Head of caudate nucleus (tissue), 42 donors: ENCODE results near the gene PLA2G2D.
A peak's percentile ranks its signal among the peaks of the same experiment; 100 is the strongest.

Source experiments
- DNase-seq, 42 donors: peaks; one replicate each; pipeline versions ENCODE4 v3.0.0 to v3.0.0-alpha.2; 2020 to 2021; ENCODE audit warnings: mixed read lengths in 7 of 42
- intact Hi-C: fragments of 100-400 bp; cut with DNase I; formaldehyde crosslinking; loops from one replicate; pipeline ENCODE4 v1.15.0; 2022

The PLA2G2D gene

GRCh38 chr1:20096840-20097447 lies 22.4 kb downstream of the PLA2G2D start:
- DNase-seq = no peak
- intact Hi-C loops = no loop called here

GRCh38 chr1:20095564-20096434 lies 23.5 kb downstream of the PLA2G2D start:
- DNase-seq = no peak
- intact Hi-C loops = no loop called here

DNA sequence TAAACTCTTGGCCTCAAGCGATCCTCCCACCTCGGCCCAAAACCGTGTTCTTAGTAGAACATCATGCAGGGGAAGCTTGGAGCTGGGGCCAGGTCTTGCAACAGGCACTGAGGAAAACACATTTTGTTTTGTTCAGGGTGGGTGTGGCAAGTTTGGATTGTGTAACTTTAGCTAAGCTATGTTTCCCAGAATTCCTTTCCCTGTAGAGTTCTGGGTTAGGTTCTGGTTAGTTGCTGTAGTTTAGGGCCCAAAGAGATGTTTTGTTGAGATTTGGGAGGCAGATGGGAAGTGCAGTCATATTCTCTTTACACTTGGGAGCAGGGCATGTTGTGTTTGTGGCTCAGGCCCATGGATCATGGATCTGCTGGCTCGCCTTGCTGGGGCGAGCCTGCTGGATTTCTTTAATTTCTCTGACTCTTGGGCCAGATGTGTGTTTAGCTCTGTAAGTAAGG lies 25.4 kb downstream of the PLA2G2D start:
- DNase-seq = no peak
- intact Hi-C loops = no loop called here

- intact Hi-C loops = no loop called here
- DNase-seq = no peak
Measured at GRCh38 chr1:20093303-20093702, 26.0 kb downstream of the PLA2G2D start.

GRCh38 chr1:20090641-20091040 lies 28.7 kb downstream of the PLA2G2D start:
- intact Hi-C loops = no loop called here
- no peak for DNase-seq

- intact Hi-C loops = no loop called here
- DNase-seq = no peak
Measured at GRCh38 chr1:20090119-20090518, 29.2 kb downstream of the PLA2G2D start.

- intact Hi-C loops = no loop called here
- no peak for DNase-seq
Measured at GRCh38 chr1:20089328-20090077, 29.8 kb downstream of the PLA2G2D start.

GRCh38 chr1:20087668-20088067 lies 31.7 kb downstream of the PLA2G2D start:
- intact Hi-C loops = no loop called here
- DNase-seq = no peak

GRCh38 chr1:20086800-20087199 lies 32.5 kb downstream of the PLA2G2D start:
- no peak for DNase-seq
- intact Hi-C loops = no loop called here

GRCh38 chr1:20083178-20083944 lies 36.0 kb downstream of the PLA2G2D start:
- no peak for DNase-seq
- intact Hi-C loops = no loop called here

GRCh38 chr1:20082772-20083171 lies 36.6 kb downstream of the PLA2G2D start:
- intact Hi-C loops = no loop called here
- DNase-seq = no peak

DNA sequence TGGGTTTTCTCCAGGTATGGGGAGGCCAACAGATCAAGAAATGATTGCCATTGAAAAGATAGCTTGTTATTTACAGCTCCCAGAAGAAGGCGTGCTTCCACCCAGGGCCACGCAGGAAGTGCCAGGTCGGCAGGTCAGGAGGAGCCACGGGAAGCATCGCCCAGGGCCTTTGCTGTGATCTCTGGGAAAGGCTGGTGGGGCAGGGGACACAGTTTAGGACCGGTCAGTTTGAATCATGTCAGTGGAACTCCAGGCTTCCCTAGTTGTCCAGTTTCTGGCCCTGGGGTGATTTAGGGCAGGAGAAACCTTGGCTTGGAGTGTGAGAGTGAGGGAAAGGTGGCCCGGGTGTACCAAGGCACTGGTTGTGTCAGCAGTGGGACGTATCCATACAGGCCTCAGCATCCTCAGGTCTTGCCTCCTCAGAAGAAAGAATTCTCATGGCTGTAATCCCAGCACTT lies 38.0 kb downstream of the PLA2G2D start:
- intact Hi-C loops = no loop called here
- DNase-seq = no peak

DNA sequence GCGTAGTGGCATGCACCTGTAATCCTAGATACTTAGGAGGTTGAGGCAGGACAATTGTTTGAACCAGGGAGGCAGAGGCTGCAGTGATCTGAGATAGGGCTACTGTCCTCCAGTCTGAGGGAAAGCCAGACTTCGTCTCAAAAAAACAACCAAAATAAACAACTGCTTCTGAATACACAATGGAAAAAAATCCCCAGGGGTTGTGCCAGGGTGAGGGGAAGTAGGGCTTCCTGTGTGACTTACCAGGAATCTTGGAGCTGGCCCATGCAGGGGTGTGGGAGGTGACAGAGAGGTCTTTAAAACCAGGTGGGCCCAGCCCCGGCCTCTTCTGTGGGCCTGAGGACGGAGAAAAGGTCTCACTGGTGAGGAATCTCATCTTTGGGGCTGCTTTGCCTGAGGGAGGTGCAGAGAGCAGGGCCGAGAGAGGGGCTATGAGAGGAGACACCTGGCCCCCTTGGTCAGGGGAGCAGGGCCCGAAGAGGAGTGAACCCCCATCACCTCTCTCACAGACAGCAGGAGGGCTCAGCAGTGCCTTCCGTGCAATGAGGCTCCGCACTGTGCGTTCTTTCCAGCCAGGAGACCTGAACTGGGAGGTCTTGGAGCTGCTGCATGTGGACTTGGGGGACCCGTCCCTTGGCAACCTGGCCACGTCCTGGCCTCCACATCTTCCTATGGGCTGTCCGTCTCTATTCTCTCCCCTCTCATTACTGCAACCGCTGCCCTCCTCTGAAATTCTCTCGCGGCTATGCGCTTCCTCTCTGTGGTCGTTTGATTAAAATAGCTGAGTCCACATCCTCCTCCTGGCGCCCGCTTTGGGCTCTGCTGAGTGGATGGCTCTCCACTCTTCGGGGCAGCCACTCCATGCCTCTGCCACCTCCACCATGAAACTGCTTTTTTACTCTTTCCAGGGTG lies 38.6 kb downstream of the PLA2G2D start:
- intact Hi-C loops = no loop called here

DNA sequence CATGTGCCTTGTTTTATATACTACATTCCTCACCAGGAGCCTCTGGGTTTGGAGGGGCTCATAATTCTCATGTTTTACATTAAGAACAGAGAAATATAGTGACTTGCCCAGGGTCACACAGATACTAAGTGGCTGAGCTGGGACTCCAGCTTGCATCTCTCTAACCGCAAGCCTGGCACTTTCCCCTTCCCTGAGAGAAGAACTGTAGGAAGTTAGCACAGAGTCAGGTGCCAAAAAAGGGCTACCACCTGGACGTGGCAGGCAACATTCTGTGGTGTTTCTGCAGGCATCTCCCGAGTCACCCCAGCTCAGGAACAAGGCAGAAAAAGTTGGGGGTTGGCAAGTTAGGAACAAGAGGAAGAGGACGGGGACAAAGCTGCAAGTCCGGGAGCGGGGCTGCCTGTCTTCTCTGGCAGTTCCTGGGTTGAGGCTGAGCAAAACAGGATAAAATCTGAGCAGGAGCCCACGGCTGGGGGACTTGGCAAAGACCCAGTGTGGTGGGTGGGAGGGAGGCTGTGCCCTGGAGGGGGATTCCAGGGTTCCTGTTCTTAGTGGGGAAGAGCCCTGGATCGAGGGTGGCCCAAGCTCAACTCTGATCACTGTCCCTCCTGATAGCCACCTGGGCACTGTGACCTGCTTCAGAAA lies 39.6 kb downstream of the PLA2G2D start:
- intact Hi-C loops = no loop called here
- DNase-seq = no peak

More for the DNA sequence above, 38.6 kb downstream of the PLA2G2D start:
- DNase-seq = peak in 14 of 42 donors; percentile 10 to 49 (median 22)

GRCh38 chr1:20078711-20079110 lies 40.6 kb downstream of the PLA2G2D start:
- DNase-seq = no peak
- intact Hi-C loops = no loop called here

DNA sequence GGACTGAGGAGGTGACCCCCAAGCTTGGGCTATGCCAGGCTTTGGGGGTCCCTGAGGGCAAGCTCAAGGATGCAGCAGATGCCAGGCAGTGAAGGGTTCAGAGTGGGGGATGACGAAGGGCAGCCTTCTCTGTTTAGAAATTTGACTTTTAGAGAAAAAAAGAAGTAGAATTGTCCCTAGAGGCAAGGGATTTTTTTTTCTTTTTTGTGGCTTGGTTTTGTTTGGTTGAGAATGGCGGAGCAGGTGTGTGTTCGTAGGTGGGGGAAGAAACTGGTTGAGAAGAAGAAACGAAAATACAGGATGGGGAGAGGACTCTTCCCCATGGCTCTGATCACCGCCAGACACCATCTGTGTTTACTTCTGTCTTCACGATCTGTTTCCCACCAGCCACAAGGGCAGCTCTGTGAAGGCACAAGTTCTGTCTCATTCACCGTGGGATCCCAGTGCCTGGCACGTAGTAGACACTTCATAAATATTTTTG lies 41.1 kb downstream of the PLA2G2D start:
- intact Hi-C loops = no loop called here
- DNase-seq = no peak

DNA sequence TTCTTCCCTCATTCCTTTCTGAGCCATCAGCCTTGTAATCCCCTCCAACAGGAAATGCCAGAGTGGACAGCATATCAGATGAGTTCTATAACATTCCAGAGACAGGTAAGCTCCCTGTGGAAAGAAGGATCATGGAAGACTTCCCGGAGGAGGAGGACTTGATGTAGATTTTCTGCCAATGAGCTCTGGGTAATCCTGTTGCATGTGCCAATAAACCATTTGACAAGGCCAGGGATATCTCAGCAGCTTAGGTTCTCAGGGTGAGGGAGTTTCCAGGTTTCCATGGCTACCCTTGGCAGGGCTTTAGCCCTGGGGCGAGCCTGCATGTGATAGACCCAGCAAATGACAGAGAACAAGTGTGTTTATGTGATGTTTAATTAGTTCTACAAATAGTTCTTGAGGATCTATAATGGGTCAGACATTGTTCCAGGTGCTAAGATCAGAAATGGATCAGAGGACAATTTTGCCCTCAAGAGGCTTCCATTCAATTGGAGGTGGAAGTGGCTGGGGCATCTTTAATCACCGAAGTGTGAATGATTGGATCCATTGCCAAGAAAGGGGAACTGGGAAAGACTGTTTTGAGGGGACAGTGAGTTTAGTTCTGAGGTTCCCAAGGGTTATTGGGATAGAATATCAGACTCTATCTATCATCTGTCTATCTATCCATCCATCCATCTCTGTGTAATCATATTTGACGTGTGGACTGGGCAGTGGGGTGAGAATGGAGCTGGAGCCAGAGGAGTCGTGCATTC lies 42.5 kb downstream of the PLA2G2D start:
- DNase-seq = no peak
- intact Hi-C loops = no loop called here
